SK-N-MC (cell line): ENCODE data around the gene ZNF784.

Experiments used
- DNase-seq: peaks from one replicate; pipeline ENCODE4 v3.0.0-alpha.2; 2011; ENCODE audit warnings: low read depth, low spot score
- H3K27ac ChIP-seq: fragments of 200-600 bp; sonication (generic); 2 replicates; pipeline ENCODE4 v1.5.1; 2016; ENCODE audit warnings: mixed run types
- H3K36me3 ChIP-seq: fragments of 200-600 bp; sonication (generic); 2 replicates; pipeline ENCODE4 v1.6.1; 2017; ENCODE audit warnings: antibody characterized with exemption, low read length, mixed read lengths; ENCODE audit not compliant: insufficient read depth
- H3K4me3 ChIP-seq: fragments of 200-600 bp; sonication (generic); 2 replicates; pipeline ENCODE4 v1.5.1; 2016
- H3K9ac ChIP-seq: fragments of 200-600 bp; sonication (generic); 2 replicates; pipeline ENCODE4 v1.8.0; 2017; ENCODE audit warnings: mixed run types, mixed read lengths; ENCODE audit not compliant: insufficient read length
- H3K9me3 ChIP-seq: fragments of 200-600 bp; sonication (generic); 2 replicates; pipeline ENCODE4 v1.6.1; 2017; ENCODE audit warnings: low read depth, mild to moderate bottlenecking, antibody characterized with exemption, low read length, moderate library complexity, mixed read lengths
- EZH2 ChIP-seq: fragments of 200-600 bp; sonication (generic); IDR thresholded peaks from one replicate; pipeline ENCODE4 v1.6.1; 2017; ENCODE audit warnings: antibody characterized with exemption
- FOXP2 ChIP-seq: optimal IDR thresholded peaks from 2 replicates; pipeline ENCODE3; 2011; ENCODE audit warnings: mild to moderate bottlenecking, moderate library complexity; ENCODE audit not compliant: insufficient read depth; ENCODE audit errors: extremely low read length, control extremely low read depth
- POLR2AphosphoS5 ChIP-seq: IDR thresholded peaks from 2 replicates; pipeline ENCODE4 v1.6.1; 2012; ENCODE audit warnings: mild to moderate bottlenecking, low read depth, low read length, borderline replicate concordance

The ZNF784 gene

GRCh38 chr19:55624109-55625003 lies at the start of gene ZNF784:
ZNF784 (minus strand) TSS chr19:55624566; CDS start chr19:55624561, 5 bp downstream.
- H3K4me3 ChIP-seq = peak within 1 kb of the TSS; percentile 82
- H3K9me3 ChIP-seq = no peaks in the 10 kb centered on the region
- peak within 1 kb of the TSS; percentile 90 for H3K27ac ChIP-seq
- H3K36me3 ChIP-seq = no peaks in the 10 kb centered on the region
- TF ChIP-seq FOXP2 (no peak), POLR2AphosphoS5 (peak; percentile 75)
- peak within 1 kb of the TSS; percentile 86 for H3K9ac ChIP-seq
- DNase-seq = peak; percentile 56

- H3K27ac ChIP-seq = peak overlapping the region; percentile 85
- TF ChIP-seq EZH2 (no peak), POLR2AphosphoS5 (no peak), FOXP2 (no peak)
- H3K9me3 ChIP-seq = no peaks in the 10 kb centered on the region
- DNase-seq = no peak
- H3K4me3 ChIP-seq = peak overlapping the region; percentile 84; the same call in 1 of the 2 replicates
- H3K36me3 ChIP-seq = peaks cover 57% of the 10 kb centered on the region
- peak overlapping the region; percentile 37 for H3K9ac ChIP-seq
Measured at GRCh38 chr19:55673889-55674288, 49.5 kb upstream of the ZNF784 start.

GRCh38 chr19:55673465-55673864 lies 49.1 kb upstream of the ZNF784 start:
- peaks cover 57% of the 10 kb centered on the region for H3K36me3 ChIP-seq
- H3K9me3 ChIP-seq = no peaks in the 10 kb centered on the region
- DNase-seq = no peak
- peak overlapping the region; percentile 37 for H3K9ac ChIP-seq
- H3K4me3 ChIP-seq = peak overlapping the region; percentile 40; the same call in 1 of the 2 replicates
- TF ChIP-seq EZH2 (no peak), FOXP2 (no peak), POLR2AphosphoS5 (no peak)
- H3K27ac ChIP-seq = peak overlapping the region; percentile 85

- DNase-seq = no peak
- TF ChIP-seq POLR2AphosphoS5 (no peak), FOXP2 (no peak), EZH2 (no peak)
- H3K36me3 ChIP-seq = peaks cover 57% of the 10 kb centered on the region
- peak overlapping the region; percentile 4; the same call in 1 of the 2 replicates for H3K4me3 ChIP-seq
- no peak overlapping the region for H3K9ac ChIP-seq
- no peaks in the 10 kb centered on the region for H3K9me3 ChIP-seq
- H3K27ac ChIP-seq = peak overlapping the region; percentile 85
Measured at GRCh38 chr19:55672418-55672817, 48.1 kb upstream of the ZNF784 start.

GRCh38 chr19:55671054-55671378 lies 46.6 kb upstream of the ZNF784 start:
- Histone ChIP-seq H3K9me3 (no peaks in the 10 kb centered on the region), H3K36me3 (peaks cover 66% of the 10 kb centered on the region), H3K4me3 (no peak overlapping the region), H3K27ac (no peak overlapping the region), H3K9ac (no peak overlapping the region)
- no peak for DNase-seq
- TF ChIP-seq FOXP2 = no peak
- TF ChIP-seq POLR2AphosphoS5 = no peak
- TF ChIP-seq EZH2 = no peak

- no peak overlapping the region for H3K9ac ChIP-seq
- H3K27ac ChIP-seq = no peak overlapping the region
- no peak overlapping the region for H3K4me3 ChIP-seq
- H3K9me3 ChIP-seq = no peaks in the 10 kb centered on the region
- H3K36me3 ChIP-seq = peaks cover 69% of the 10 kb centered on the region
- no peak for TF ChIP-seq EZH2
- no peak for TF ChIP-seq POLR2AphosphoS5
- no peak for TF ChIP-seq FOXP2
- no peak for DNase-seq
Measured at GRCh38 chr19:55670280-55671053, 46.1 kb upstream of the ZNF784 start.

- no peak overlapping the region for H3K27ac ChIP-seq
- no peak overlapping the region for H3K4me3 ChIP-seq
- no peaks in the 10 kb centered on the region for H3K9me3 ChIP-seq
- peaks cover 74% of the 10 kb centered on the region for H3K36me3 ChIP-seq
- DNase-seq = no peak
- H3K9ac ChIP-seq = no peak overlapping the region
- TF ChIP-seq EZH2 (no peak), FOXP2 (no peak), POLR2AphosphoS5 (no peak)
Measured at GRCh38 chr19:55669418-55670279, 45.3 kb upstream of the ZNF784 start.
